Thymus (tissue), 11 donors: ENCODE results near the gene DNAH12. TPM values are rescaled to one million over a fixed set of nuclear protein-coding genes. Genes with fewer than 3 reads are reported as not detected.
"Not testable (repeated sequence)": the region's sequence is repeated elsewhere in the genome, so short reads cannot be mapped to it uniquely, and the experiment has no call there.

Experiments
- DNase-seq, 9 donors: peaks; one replicate each; pipeline ENCODE4 v3.0.0-alpha.2; 2013; ENCODE audit warnings: low spot score in 9 of 9, low read depth in 6 of 9, missing footprints in 1 of 9
- H3K27ac ChIP-seq, 2 donors: one replicate each; pipeline ENCODE4 v1.5.1; 2013; ENCODE audit warnings: control low read depth in 1 of 2, low read depth in 1 of 2, low read length in 1 of 2, mild to moderate bottlenecking in 1 of 2, moderate library complexity in 1 of 2
- H3K27me3 ChIP-seq, 2 donors: one replicate each; pipeline ENCODE4 v1.5.1; 2013; ENCODE audit warnings: low read length in 1 of 2; ENCODE audit not compliant: control insufficient read depth in 2 of 2, insufficient read depth in 1 of 2
- H3K36me3 ChIP-seq, 2 donors: one replicate each; pipeline ENCODE4 v1.5.1; 2013; ENCODE audit warnings: low read length in 1 of 2, mild to moderate bottlenecking in 1 of 2, moderate library complexity in 1 of 2; ENCODE audit not compliant: control insufficient read depth in 2 of 2, insufficient read depth in 2 of 2
- H3K4me1 ChIP-seq, 2 donors: one replicate each; pipeline ENCODE4 v1.5.1; 2013; ENCODE audit warnings: low read length in 2 of 2; ENCODE audit not compliant: control insufficient read depth in 2 of 2, insufficient read depth in 2 of 2
- H3K4me3 ChIP-seq, 2 donors: one replicate each; pipeline ENCODE4 v1.5.1; 2013; ENCODE audit warnings: low read length in 2 of 2, control low read depth in 1 of 2, mild to moderate bottlenecking in 1 of 2
- H3K9me3 ChIP-seq, 2 donors: one replicate each; pipeline ENCODE4 v1.5.1; 2013; ENCODE audit warnings: low read length in 1 of 2, mild to moderate bottlenecking in 1 of 2; ENCODE audit not compliant: control insufficient read depth in 2 of 2, insufficient read depth in 1 of 2
- WGBS: extraction: QIAGEN DNeasy Blood & Tissue Kit; methylation state at CpG from one replicate; pipeline ENCODE4 v1.1.7; 2013; 5-methylcytosine and 5-hydroxymethylcytosine counted together
- polyA plus RNA-seq: library from polyadenylated mRNA; stranded (reverse); fragments of 200-250 nt; gene quantifications from one replicate; pipeline ENCODE4 v1.2.3, GENCODE V29; 2013
- total RNA-seq: library from RNA; stranded (reverse); fragments of 120-200 nt; gene quantifications from one replicate; pipeline ENCODE4 v1.2.4, GENCODE V29; 2013
- donor health status: healthy.

The DNAH12 gene
- total and polyA plus RNA-seq, 2 donors, result 0.14 to 1.2 TPM

- H3K4me1 ChIP-seq, H3K27me3 ChIP-seq, H3K36me3 ChIP-seq, H3K4me3 ChIP-seq, DNase-seq, H3K27ac ChIP-seq, H3K9me3 ChIP-seq: not testable (repeated sequence)
- WGBS, result 83% methylated on average over 7 of the region's 7 CpGs
These were observed 105.7 kb downstream of the DNAH12 start for GRCh38 chr3:57438460-57438859.

DNA sequence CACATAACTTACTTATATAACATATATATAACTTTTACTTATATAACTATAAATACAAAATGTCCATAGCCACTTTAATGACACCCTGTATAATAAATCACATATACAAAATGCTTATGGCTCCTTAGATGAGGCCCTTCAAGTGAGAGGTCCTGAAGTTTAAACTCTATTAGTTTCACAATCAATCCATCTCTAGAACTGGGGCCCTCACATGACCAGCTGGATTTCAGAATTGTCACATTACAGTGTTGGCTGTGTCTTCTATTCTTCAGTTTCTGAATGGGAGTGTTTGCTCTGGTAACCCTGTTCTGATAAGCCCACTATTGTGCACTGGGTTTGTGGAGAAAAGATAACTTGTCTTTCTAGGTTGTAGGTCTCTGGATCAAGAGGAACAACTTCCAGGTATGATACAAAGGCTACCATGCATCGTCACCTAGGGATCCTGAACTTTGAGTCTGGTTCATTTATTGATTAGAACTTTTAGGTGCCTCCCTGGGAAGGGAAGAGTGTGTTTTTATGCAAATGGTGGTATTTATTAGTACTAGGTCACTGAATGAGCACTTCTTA lies 107.9 kb downstream of the DNAH12 start:
- DNase-seq, result no peak

DNA sequence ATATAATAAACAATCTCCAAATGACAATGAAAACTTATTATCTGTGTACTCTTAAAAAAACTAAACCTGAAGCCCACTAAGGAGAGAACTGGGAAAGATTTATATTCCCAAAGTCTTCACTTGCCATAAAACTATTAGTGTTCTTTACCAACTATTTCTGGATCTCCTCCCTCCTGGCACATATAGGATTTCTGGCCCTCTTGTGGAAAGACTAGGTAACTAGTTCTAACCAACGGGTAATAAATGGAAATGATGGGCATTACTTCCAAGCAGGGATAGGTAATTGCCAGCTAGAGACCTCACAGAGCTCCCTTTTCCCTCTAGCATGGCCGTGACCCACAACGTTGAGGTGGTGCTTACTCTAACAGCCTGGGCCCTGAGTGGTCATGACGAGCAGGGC lies 110.1 kb downstream of the DNAH12 start:
- H3K27me3 ChIP-seq, result no peaks in the 10 kb centered on the region
- WGBS, result 59% methylated on average over 4 of the region's 4 CpGs
- H3K9me3 ChIP-seq, result no peaks in the 10 kb centered on the region
- H3K4me1 ChIP-seq, result no peaks in the 10 kb centered on the region
- no peak overlapping the region for H3K27ac ChIP-seq
- no peak overlapping the region for H3K4me3 ChIP-seq
- no peaks in the 10 kb centered on the region for H3K36me3 ChIP-seq
- DNase-seq, result peak in 2 of 9 donors; percentile 0 to 3

More for the DNA sequence above, 107.9 kb downstream of the DNAH12 start:
- WGBS, result 95% methylated on average over 1 of the region's 1 CpG
- no peaks in the 10 kb centered on the region for H3K4me1 ChIP-seq
- peaks cover 0 to 2% of the 10 kb centered on the region in 2 donors for H3K9me3 ChIP-seq
- H3K4me3 ChIP-seq, result no peak overlapping the region
- no peak overlapping the region for H3K27ac ChIP-seq
- H3K27me3 ChIP-seq, result no peaks in the 10 kb centered on the region
- H3K36me3 ChIP-seq, result no peaks in the 10 kb centered on the region

DNA sequence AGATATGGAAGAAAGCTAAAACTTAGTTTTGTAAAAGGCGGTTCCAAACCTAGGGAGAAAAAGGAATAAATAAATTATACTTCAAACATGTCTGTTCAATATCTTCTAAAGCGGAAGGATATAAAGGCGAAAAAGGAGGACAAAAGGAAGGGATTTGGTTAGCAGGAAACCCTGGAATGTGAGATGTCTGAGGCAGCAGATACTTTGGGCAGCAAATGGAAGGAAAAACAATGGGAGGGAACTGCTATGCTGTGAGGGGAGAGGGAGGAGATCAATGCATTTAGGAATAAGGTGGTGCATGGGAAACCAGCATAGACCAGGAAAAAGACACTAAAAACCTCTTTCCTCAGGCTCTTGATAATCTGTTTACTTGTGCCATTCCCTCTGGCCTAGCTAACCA lies 120.8 kb downstream of the DNAH12 start:
- Histone ChIP-seq H3K27ac (no peak overlapping the region), H3K27me3 (no peaks in the 10 kb centered on the region), H3K9me3 (no peaks in the 10 kb centered on the region), H3K36me3 (no peaks in the 10 kb centered on the region), H3K4me1 (no peaks in the 10 kb centered on the region), H3K4me3 (no peak overlapping the region)
- no peak for DNase-seq
- 97% methylated on average over 3 of the region's 3 CpGs for WGBS

DNA sequence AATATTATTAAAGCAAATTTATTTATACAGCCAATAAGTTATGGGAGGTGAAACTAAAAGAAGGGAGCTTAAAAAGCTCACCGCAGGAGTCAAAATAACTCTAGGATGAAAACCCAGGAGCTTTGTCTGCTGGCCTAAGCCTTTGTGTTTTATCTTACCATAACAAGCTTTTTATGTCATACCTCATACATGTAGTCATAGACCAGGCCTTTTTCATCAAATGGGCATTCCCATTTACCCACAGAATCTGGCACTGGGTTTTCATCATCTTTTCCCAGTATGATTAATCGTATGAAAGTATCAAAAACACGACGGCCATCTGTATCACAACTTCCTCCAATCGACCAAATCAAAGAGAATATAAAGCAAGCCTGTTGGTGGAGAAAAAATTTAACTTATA lies 122.8 kb downstream of the DNAH12 start:
- DNase-seq, result no peak
- Histone ChIP-seq H3K27ac (no peak overlapping the region), H3K4me1 (no peaks in the 10 kb centered on the region), H3K27me3 (no peaks in the 10 kb centered on the region), H3K36me3 (no peaks in the 10 kb centered on the region), H3K4me3 (no peak overlapping the region), H3K9me3 (no peaks in the 10 kb centered on the region)
- 96% methylated on average over 5 of the region's 5 CpGs for WGBS

- H3K36me3 ChIP-seq, result no peaks in the 10 kb centered on the region
- DNase-seq, result no peak
- no peak overlapping the region for H3K27ac ChIP-seq
- H3K9me3 ChIP-seq, result no peaks in the 10 kb centered on the region
- no peaks in the 10 kb centered on the region for H3K27me3 ChIP-seq
- H3K4me3 ChIP-seq, result no peak overlapping the region
- 95% methylated on average over 2 of the region's 2 CpGs for WGBS
- no peaks in the 10 kb centered on the region for H3K4me1 ChIP-seq
These were observed 124.1 kb downstream of the DNAH12 start for GRCh38 chr3:57420001-57420400.

DNA sequence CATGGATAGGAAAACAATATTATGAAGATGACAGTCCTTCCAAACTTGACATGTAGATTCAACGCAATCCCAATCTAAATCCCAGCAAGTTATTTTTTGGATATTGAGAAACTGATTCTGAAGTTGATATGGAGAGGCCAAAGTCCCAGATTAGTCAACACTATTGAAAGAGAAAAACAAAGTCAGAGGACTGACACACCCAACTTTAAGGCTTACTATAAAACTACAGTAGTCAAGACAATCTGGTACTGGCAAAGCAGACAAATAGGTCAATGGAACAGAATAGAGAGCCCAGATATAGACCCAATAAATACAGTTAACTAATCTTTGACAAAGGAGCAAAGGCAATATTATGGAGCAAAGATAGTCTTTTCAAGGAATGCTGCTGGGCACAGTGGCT lies 132.4 kb downstream of the DNAH12 start:
- Histone ChIP-seq H3K4me3 (no peak overlapping the region), H3K36me3 (no peaks in the 10 kb centered on the region), H3K4me1 (no peaks in the 10 kb centered on the region), H3K9me3 (no peaks in the 10 kb centered on the region), H3K27ac (no peak overlapping the region), H3K27me3 (no peaks in the 10 kb centered on the region)
- WGBS, result 97% methylated on average over 1 of the region's 1 CpG
- no peak for DNase-seq

DNA sequence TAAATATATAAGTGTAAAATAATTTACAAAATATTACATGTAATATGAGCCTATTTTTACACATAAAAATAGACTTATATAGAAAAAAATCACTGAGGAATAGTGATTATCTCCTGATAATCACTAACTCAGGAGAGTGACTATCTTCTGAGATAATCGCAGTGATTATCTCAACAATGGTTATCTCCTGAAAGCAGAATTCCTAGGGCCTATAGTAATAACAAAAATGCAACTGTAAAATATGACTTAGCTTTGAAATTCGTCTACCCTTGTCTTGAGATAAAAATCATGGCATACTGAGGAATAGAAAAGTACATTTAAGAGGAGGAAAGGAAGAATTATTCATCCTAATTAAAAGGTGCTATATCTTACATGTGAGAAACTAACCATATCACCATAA lies 134.7 kb downstream of the DNAH12 start:
- 91% methylated on average over 2 of the region's 2 CpGs for WGBS
- Histone ChIP-seq H3K4me1 (no peaks in the 10 kb centered on the region), H3K9me3 (no peaks in the 10 kb centered on the region), H3K27ac (no peak overlapping the region), H3K27me3 (no peaks in the 10 kb centered on the region), H3K4me3 (no peak overlapping the region), H3K36me3 (no peaks in the 10 kb centered on the region)
- no peak for DNase-seq

- Histone ChIP-seq H3K4me3 (no peak overlapping the region), H3K27ac (no peak overlapping the region), H3K9me3 (no peaks in the 10 kb centered on the region), H3K36me3 (no peaks in the 10 kb centered on the region), H3K4me1 (peaks cover 0 to under 1% of the 10 kb centered on the region in 2 donors), H3K27me3 (no peaks in the 10 kb centered on the region)
- WGBS, result 97% methylated on average over 5 of the region's 5 CpGs
- DNase-seq, result no peak
These were observed 141.5 kb downstream of the DNAH12 start for GRCh38 chr3:57402675-57403074.
